Colon (tissue), 2 donors: ENCODE data around the gene DCAF5.

Source experiments
- FAIRE-seq: peaks from 2 replicates; lab custom pipeline; 2012; peaks lifted over from hg19 to GRCh38; lab: Jason Lieb, UNC
- donor health status: control.
- donor health status: control.

Gene DCAF5

GRCh38 chr14:69142101-69142500, 10.8 kb downstream of the DCAF5 start:
- no peak for FAIRE-seq

- no peak for FAIRE-seq
These were observed 11.4 kb downstream of the DCAF5 start for GRCh38 chr14:69141550-69141949.

GRCh38 chr14:69139743-69140142, 13.2 kb downstream of the DCAF5 start:
- no peak for FAIRE-seq

GRCh38 chr14:69137843-69138535, 14.9 kb downstream of the DCAF5 start:
- FAIRE-seq = no peak

- no peak for FAIRE-seq
These were observed 15.5 kb downstream of the DCAF5 start for GRCh38 chr14:69137416-69137815.

GRCh38 chr14:69135133-69135532, 17.8 kb downstream of the DCAF5 start:
- FAIRE-seq = no peak

- no peak for FAIRE-seq
These were observed 19.5 kb downstream of the DCAF5 start for GRCh38 chr14:69133206-69134125.

GRCh38 chr14:69132513-69133181, 20.3 kb downstream of the DCAF5 start:
- no peak for FAIRE-seq

- FAIRE-seq = no peak
These were observed 21.7 kb downstream of the DCAF5 start for GRCh38 chr14:69131176-69131575.

GRCh38 chr14:69129264-69129880, 23.5 kb downstream of the DCAF5 start:
- no peak for FAIRE-seq

- FAIRE-seq = no peak
These were observed 34.6 kb downstream of the DCAF5 start for GRCh38 chr14:69118305-69118704.

- FAIRE-seq = no peak
These were observed 35.7 kb downstream of the DCAF5 start for GRCh38 chr14:69117020-69117767.

GRCh38 chr14:69115407-69116185, 37.3 kb downstream of the DCAF5 start:
- no peak for FAIRE-seq

- no peak for FAIRE-seq
These were observed 38.2 kb downstream of the DCAF5 start for GRCh38 chr14:69114763-69115162.

GRCh38 chr14:69108358-69108757, 44.6 kb downstream of the DCAF5 start:
- FAIRE-seq = no peak

GRCh38 chr14:69107407-69108003, 45.4 kb downstream of the DCAF5 start:
- FAIRE-seq = no peak

GRCh38 chr14:69106451-69106850, 46.5 kb downstream of the DCAF5 start:
- no peak for FAIRE-seq

- FAIRE-seq = no peak
These were observed 47.6 kb downstream of the DCAF5 start for GRCh38 chr14:69105326-69105725.

GRCh38 chr14:69101331-69101826, 51.5 kb downstream of the DCAF5 start:
- FAIRE-seq = peak; percentile 65

GRCh38 chr14:69097974-69098373, 54.9 kb downstream of the DCAF5 start:
- no peak for FAIRE-seq
